HEK293T (cell line): Measurements from ENCODE around the gene SYNPO2.

Source experiments
- ARNT ChIP-seq: fragments of 450-650 bp; IDR thresholded peaks from 2 replicates; pipeline ENCODE4 v1.6.1; 2017; ENCODE audit warnings: mild to moderate bottlenecking
- BHLHE40 ChIP-seq: fragments of 450-650 bp; IDR thresholded peaks from 2 replicates; pipeline ENCODE4 v1.6.1; 2016; ENCODE audit warnings: mild to moderate bottlenecking, moderate library complexity, borderline replicate concordance
- ELF4 ChIP-seq: fragments of 450-650 bp; IDR thresholded peaks from 2 replicates; pipeline ENCODE4 v1.6.1; 2017; ENCODE audit warnings: antibody characterized with exemption
- FOXA1 ChIP-seq: fragments of 450-650 bp; IDR thresholded peaks from 2 replicates; pipeline ENCODE4 v1.6.1; 2016; ENCODE audit warnings: mild to moderate bottlenecking
- FOXK2 ChIP-seq: fragments of 450-650 bp; IDR thresholded peaks from 2 replicates; pipeline ENCODE4 v1.6.1; 2016; ENCODE audit warnings: mild to moderate bottlenecking
- FOXM1 ChIP-seq: fragments of 450-650 bp; IDR thresholded peaks from 2 replicates; pipeline ENCODE4 v1.6.1; 2017; ENCODE audit warnings: mild to moderate bottlenecking, borderline replicate concordance
- HDGF ChIP-seq: fragments of 450-650 bp; IDR thresholded peaks from 2 replicates; pipeline ENCODE4 v1.6.1; 2017; ENCODE audit warnings: antibody characterized with exemption, borderline replicate concordance
- LEF1 ChIP-seq: fragments of 450-650 bp; IDR thresholded peaks from 2 replicates; pipeline ENCODE4 v1.6.1; 2017; ENCODE audit warnings: mild to moderate bottlenecking, borderline replicate concordance
- NFRKB ChIP-seq: fragments of 450-650 bp; IDR thresholded peaks from 2 replicates; pipeline ENCODE4 v1.6.1; 2016; ENCODE audit warnings: mild to moderate bottlenecking, moderate library complexity
- SP1 ChIP-seq: fragments of 450-650 bp; IDR thresholded peaks from 2 replicates; pipeline ENCODE4 v1.6.1; 2017
- SUZ12 ChIP-seq: fragments of 450-650 bp; IDR thresholded peaks from 2 replicates; pipeline ENCODE4 v1.6.1; 2016; ENCODE audit warnings: mild to moderate bottlenecking
- TARDBP ChIP-seq: fragments of 450-650 bp; IDR thresholded peaks from 2 replicates; pipeline ENCODE4 v1.6.1; 2016
- ZNF384 ChIP-seq: fragments of 450-650 bp; IDR thresholded peaks from 2 replicates; pipeline ENCODE4 v1.6.1; 2016
- TF ChIP-seq, protein P1 (sequence below): fragments of 450-650 bp; IDR thresholded peaks from 2 replicates; pipeline ENCODE4 v1.6.1; 2016

DNA sequence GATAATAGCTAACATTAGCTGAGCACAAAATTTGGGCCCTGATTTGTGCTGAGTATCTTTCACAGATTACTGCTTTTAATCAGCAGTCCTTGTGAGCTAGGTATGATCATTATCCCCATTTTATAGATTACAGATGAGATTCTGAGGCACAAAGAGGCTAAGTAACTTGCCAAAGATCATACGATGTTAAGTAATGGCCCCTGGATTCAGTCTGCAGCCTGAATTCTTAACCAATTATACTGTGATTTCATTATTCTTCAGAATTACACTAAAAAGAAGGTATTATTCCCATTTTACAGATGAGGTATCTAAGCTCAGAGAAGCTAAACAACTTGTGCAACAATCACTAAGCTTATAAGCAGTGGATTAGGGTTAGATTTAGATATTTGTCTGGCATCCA is 149.1 kb downstream of the SYNPO2 start:
- no peak for TF ChIP-seq ZNF384
- no peak for TF ChIP-seq SUZ12
- TF ChIP-seq SP1, result no peak
- TF ChIP-seq FOXM1, result no peak
- no peak for TF ChIP-seq TARDBP
- TF ChIP-seq ARNT, result no peak
- no peak for TF ChIP-seq NFRKB
- no peak for TF ChIP-seq FOXA1
- TF ChIP-seq ELF4, result no peak
- TF ChIP-seq, protein P1, sequence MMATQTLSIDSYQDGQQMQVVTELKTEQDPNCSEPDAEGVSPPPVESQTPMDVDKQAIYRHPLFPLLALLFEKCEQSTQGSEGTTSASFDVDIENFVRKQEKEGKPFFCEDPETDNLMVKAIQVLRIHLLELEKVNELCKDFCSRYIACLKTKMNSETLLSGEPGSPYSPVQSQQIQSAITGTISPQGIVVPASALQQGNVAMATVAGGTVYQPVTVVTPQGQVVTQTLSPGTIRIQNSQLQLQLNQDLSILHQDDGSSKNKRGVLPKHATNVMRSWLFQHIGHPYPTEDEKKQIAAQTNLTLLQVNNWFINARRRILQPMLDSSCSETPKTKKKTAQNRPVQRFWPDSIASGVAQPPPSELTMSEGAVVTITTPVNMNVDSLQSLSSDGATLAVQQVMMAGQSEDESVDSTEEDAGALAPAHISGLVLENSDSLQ, result no peak
- no peak for TF ChIP-seq LEF1
- no peak for TF ChIP-seq HDGF
- no peak for TF ChIP-seq FOXK2
- TF ChIP-seq BHLHE40, result no peak
